GM21737 (cell line): ENCODE measurements around the gene ZW10.
A peak's percentile ranks its signal among the peaks of the same experiment; 100 is the strongest.
"Not testable (repeated sequence)": the region's sequence is repeated elsewhere in the genome, so short reads cannot be mapped to it uniquely, and the experiment has no call there.

ENCODE experiments used
- ATAC-seq: cut with Tn5 transposase; IDR thresholded peaks from one replicate; pipeline ENCODE4 v1.9.1; 2021; ENCODE audit warnings: mild to moderate bottlenecking, moderate library complexity; ENCODE audit not compliant: unreplicated experiment

Gene ZW10, protein sequence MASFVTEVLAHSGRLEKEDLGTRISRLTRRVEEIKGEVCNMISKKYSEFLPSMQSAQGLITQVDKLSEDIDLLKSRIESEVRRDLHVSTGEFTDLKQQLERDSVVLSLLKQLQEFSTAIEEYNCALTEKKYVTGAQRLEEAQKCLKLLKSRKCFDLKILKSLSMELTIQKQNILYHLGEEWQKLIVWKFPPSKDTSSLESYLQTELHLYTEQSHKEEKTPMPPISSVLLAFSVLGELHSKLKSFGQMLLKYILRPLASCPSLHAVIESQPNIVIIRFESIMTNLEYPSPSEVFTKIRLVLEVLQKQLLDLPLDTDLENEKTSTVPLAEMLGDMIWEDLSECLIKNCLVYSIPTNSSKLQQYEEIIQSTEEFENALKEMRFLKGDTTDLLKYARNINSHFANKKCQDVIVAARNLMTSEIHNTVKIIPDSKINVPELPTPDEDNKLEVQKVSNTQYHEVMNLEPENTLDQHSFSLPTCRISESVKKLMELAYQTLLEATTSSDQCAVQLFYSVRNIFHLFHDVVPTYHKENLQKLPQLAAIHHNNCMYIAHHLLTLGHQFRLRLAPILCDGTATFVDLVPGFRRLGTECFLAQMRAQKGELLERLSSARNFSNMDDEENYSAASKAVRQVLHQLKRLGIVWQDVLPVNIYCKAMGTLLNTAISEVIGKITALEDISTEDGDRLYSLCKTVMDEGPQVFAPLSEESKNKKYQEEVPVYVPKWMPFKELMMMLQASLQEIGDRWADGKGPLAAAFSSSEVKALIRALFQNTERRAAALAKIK

DNA sequence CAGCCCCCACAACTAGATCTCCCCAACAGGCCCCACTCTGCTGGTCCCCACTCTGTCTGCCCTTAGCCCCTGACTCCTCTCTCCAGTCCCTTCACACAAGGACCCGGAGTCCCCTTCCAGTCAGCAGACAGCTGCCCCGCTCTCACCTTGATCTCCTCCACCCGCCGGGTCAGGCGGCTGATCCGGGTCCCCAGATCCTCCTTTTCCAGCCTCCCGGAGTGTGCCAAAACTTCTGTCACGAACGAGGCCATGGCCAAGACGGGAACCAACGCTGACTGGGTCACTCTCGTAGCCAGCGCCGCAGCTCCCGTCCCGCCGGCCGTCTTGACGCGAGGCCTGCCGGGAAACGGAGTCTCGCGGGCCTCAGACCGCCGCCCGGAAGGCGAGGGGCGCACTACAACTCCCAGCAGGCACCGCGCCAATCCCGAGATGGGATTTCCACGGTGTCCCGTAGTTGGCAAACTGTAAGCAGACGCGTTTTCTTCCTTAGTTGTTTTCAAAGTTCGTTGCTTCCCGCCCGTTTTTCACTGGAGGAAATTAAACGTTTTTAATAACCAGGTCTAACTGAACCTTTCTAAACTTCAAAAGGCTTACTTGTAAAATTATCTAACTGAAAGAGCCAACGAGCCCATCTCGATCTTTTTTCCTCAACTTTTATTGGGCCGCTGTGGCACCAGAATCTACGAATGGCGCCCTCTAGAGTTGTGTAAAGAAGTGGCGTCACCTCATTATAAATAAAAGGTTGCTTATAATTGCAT, at the start of gene ZW10:
ZW10 (minus strand) TSS at position 277 of the 758 bp plus-strand sequence; CDS start at position 251, 26 bp downstream.
- ATAC-seq: peak; percentile 96

DNA sequence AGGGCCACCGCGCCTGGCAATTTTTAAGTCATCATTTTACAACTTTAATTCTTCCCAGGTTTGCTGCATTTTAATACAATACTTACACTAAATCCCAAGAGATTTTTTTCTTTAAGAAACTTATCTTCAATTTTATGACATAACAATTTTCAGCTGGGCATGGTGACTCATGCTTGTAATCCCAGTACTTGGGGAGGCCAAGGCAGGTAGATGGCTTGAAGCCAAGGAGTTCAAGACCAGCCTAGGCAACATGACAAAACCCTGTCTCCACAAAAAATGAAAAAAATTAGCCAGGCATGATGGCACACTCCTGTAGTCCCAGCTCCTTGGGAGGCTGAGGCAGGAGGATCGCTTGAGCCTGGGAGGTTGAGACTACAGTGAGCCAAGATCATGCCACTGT, 44.9 kb upstream of the ZW10 start:
- no peak for ATAC-seq

DNA sequence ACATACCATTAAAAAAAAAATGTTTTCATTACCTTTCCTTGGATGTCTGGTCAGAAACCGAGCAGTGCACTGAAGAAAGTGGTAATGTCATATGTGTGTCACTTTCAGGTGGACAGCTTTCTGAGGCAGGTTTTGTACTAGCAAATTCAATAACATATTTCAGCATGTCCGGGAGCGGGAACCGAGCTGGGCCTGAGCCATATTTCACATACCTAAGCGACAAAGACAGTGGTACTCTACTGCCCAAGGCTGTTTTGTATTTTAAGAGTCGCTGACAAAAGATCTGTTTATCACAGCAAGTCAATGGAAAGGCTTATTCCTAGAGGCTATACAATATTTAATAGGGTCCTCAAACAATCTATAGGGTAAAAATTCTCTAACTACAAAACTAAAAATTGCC, 44.1 kb upstream of the ZW10 start:
- no peak for ATAC-seq

DNA sequence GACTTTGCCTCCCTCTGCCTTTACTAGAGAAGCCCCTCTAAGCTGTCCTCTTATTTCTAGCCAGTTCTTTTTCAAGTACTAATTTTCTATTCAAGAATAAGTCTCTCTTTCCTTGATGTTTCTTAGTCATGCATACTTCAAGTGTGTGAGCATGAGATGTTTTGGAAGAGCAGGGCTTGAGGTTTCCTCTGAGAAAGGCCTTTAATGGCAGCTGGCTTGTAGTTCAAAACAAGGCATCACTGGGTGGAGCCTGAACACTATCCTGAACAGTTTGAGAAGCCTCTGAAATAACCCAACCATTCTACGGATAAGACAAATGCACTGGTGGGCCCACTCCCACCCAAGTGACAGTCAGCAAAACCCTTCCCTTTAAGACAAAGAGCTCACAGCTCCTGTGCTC, 43.7 kb upstream of the ZW10 start:
- no peak for ATAC-seq

DNA sequence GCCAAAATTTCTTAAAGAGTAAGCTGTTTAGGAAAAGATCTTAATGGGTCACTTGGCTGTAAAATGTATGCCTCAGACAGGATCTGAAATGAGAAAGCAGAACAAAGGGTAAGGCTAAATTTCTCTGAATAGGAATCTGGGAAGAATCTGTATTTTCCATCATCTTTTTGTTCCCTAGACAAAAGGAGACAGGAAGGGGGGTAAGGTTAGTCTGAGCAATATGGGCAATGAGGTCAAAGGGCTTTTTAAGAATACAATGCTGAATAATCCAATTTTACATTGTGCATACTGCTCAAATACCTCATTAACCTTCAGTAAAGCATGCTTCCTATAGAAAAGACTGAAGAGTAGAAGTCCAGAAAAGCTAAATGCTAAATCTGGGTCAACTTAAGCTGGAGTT, 40.7 kb upstream of the ZW10 start:
- no peak for ATAC-seq

DNA sequence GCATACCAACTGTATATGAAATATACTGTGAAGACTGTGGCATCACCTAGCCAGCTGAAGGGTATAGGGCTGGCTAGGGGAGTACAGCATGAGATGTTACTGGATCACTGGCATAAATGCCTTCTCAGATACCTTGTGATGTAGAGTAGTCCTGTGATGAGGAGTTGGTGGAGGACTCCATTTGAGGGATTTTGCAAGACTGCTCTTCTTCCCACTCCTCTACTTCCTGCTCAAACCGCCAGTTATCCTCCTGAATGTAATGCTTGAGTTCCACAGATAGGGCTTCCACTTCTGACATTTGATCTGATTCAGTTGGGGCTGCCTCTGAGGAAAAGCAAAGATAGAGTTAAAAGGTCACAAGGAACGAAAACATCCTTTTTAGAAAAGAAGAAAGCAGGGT, 35.4 kb upstream of the ZW10 start:
- ATAC-seq: no peak

DNA sequence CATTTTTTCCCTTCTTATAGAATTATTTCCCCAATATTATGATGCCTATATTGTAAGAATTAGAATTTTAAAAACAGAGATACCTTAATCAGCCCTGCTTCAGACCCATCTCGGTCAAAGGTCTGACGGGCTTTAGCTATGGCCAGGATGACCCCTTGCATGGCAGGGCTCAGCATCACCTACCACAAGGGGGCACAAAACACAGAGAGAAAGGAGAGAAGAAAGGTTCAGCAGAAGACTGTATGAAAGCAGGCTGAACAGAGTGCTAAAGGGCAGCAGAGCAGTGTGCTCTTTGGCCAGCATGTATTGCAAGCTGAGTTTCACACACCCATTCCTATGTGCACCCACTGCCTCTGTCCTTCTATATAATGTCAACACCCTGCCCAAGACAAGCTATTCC, 32.9 kb upstream of the ZW10 start:
- ATAC-seq: no peak

DNA sequence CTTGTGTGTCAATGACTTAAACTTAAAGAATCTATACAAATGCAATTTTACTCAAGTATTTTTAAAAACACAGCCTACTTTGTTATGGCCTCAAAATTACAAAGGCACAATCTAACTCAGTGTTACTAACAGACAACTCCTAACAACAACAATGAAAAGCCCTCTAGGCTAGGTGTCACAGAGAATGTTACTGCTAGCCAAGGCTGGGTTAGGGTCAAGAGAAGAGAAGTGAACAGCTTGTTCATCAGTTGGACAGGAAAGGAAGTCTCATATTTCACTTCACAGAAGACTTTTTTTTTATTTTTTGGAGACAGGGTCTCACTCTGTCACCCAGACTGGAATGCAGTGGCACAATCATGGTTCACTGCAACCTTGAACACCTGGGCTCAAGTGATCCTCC, 32.1 kb upstream of the ZW10 start:
- no peak for ATAC-seq

DNA sequence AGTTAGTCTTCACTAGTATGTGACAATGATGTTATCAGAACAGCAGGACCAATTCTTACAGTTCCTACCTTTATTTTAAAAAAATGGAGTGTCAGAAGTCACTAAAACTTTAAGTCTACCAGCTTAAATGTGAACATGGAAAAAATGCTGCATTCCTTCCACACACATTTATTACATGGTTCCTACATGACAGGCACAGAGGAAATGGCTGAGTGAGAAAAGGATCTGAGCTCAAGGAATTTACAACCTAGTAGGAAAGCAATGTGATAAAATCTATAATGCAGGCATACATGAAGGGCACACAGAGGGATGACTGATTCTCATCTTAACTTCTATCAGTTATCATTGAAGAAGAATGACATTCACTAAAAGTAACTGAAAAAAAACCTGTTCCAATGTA, 29.1 kb upstream of the ZW10 start:
- no peak for ATAC-seq

DNA sequence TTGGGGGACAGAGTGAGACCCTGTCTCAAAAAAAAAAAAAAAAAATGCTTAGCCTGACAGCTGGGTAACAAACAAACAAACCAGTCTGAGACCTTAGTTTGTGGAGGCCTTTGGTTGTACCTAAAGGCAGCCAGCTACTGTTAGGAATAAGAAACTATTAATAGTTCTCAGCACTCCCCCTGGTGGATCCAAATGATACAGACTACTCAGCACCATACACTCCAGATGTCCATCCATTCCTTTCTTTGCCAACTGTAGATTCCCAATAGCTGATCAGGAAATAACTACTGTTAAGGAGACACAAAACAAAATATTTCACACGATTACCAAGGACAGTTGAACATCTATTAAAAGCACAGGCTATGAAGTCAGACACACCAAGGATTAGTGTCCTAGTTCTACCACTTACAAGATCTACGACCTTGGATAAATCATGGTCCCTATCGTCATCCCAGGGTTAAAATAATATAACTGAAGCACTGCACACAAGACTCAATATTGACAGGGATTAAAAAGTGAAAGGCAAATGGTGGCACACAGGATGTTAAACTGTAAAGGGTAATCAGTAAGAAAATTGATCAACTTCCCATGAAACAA, 23.3 kb upstream of the ZW10 start:
- ATAC-seq: peak; percentile 60

DNA sequence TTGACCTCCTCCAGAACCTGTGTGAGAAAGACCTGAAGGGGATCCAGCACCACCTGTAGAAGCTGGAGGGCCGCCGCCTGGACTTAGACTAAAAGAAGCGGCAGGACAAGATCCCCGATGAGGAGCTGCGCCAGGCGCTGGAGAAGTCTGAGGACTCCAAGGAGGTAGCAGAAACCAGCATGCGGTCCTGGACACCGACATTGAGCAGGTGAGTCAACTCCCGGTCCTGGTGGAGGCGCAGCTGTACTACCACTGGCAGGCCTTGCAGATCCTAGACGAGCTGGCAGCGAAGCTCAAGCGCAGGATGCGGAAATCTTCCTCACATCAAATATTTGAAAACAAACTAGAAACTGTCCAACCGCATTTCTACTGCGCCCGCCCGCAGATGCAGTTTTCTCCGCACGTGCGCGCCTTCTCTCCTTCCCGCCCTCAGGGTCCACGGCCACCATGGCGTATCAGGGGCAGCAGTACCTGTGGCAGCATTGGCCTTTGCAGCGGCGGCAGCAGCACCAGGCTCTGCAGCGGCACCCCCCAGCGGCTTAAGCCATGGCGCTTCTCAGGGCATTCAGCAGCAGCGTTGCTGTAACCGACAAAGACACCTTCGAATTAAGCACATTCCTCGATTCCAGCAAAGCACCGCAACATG, 16.3 kb upstream of the ZW10 start:
- no peak for ATAC-seq

DNA sequence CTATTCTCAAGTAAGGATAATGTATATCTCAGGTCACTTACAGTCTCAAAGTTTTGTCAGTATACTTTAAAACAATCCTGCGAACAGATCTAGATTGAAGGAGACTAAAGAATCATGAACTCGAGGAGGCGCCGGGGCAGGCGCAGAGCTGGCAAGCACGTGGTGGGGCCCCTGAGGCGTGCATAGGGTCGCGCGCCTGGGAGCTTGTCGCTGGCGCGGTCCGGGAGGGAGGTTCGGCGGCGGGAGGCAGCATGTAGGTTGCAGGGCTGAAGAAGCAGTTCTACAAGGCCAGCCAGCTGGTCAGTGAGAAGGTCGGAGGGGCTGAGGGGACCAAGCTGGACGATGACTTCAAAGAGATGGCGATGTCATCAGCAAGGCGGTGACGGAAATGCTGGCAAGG, 15.5 kb upstream of the ZW10 start:
- ATAC-seq: not testable (repeated sequence)

DNA sequence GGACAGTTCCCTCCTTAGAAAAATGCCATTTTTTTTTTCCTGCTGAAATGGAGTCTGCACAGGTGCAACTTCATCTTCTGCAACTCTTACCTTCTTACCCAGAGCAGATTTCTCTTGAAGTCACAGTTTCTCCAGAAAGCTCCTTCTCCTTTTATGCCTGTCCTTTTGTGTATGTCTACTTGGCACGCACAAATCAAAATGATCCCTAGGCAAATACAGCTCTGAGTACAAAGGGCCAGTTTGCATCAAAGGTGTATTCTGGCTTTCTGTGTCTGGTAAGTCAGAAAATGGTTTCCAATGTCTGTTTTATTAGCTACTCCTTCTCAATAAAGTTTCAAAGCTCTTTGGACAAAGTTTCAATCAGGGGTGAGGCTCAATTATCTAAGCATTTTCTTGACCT, 8.6 kb upstream of the ZW10 start:
- no peak for ATAC-seq

DNA sequence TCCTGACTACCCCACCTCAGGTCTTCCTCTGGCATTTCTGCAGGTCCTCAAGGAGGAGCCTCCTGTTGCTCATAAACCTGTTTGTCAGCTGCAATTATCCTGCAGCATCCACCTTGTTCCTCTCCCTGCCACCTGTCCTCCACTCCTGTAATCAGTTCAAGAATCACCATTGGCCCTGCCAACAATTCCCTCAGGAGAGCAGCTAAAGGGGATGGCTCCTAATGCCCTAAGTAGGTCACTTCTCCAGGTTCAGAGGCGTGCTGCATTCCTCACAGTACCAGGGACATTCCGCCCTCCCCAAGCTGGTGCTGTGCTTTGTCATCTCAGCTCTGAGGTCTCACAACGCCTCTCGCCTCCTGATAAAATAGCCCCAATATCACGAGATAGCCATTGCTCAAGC, 8.2 kb upstream of the ZW10 start:
- no peak for ATAC-seq

DNA sequence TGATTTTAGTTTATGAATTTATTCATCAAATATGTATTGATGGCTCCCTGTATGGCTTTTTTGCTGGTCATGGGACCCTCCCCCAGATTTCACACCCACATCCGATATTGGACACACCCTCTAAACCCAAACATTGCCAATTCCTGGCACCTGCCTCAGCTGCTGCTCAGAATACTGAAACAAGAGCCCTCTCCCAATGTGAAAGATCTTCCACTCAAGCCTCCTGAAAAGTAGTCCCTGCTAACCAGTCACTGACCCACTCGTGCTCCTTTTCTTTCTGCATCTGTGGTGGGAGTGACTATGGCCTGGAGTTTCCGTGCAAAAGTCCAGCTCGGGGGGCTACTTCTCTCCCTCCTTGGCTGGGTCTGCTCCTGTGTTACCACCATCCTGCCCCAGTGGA, 6.0 kb upstream of the ZW10 start, which contains the start of gene CLDN25:
CLDN25 (plus strand) TSS at position 301 of the 400 bp plus-strand sequence; CDS start at position 301, 0 bp downstream.
- ATAC-seq: no peak

DNA sequence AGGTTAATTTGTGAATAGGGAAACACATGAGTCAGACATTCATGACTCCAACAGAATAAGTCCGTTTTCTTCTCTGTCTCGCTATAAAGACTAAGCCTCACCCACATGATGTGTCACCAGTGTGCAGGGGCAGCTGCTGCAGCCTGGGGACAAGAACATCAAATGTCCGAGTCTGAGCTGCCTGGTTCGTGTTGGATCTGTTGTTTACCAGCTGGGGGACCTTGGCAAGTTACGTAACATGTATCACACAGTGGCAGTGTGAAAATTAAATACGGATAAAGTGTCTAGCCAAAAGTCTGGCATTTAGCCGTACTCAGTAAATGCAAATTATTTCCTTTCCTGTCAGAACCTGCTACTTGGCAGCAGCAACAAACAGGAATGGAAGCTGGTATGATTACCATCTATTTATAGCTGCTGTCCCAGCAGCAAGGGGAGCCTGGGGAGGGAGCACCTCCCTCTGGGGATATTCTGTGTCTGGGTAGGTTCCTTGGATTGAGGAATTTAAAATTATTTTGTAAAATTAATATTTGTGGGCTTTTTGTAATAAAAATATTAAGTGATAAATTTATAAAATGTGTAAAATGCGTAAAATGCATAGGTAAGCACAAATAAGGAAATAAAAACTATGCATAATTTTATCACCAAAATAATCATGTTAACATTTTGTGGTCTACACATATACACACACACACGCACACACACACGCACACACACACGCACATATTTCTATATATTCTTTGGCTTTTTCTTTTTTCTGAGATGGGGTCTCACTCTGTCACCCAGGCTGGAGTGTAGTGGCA, 4.8 kb upstream of the ZW10 start:
- no peak for ATAC-seq

DNA sequence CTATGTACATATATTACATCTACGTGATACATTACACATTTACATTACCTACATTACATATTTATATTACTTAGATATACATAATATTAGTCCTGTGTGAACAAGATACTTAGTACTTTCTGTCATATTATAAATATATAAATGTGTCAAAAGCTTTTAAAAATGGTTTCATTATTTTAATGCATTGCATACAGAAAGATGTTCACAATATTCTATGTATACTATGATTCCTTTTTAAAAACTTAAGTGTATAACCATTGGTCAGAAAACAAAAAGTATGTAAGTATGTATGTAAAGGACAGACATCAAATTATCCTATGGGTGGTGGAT, 647 bp upstream of the ZW10 start:
- ATAC-seq: no peak

DNA sequence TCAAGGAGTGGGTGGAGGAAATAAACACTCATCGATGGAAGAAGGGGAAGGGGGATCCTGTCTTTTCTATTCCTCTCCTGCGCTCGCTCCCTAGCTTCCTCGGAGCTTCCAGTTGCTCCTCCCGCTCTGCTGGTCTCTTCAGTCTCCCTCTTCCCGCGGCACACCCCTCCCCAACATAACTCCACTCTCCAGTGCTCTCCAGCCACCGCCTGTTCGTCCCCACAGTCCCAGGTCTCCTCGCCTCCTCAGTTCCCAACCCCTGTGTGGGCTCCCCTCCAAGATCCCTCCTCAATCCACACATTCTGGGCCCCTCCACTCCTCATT, 438 bp downstream of the ZW10 start:
- ATAC-seq: no peak

DNA sequence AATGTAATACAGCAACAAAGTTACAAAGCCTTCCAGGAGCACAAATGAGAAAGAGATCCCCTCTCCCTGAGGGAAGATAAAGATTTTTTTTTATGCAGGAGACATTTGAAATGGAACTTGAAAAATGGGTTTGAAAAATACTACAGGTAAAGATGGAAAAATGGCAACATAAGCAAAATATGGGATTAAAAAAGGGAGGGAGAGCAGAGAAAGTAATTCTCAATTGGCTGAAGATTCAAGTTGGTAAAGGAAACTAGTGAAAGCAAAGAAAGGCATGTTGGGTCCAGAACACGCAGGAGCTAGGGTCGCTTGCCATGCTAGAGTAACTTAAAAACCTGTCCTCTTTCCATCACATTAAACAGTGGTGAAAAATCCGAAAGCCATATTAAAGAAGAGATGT, 1.5 kb downstream of the ZW10 start:
- ATAC-seq: no peak
